ENCODE measurements around the gene NLRP10.
"Not testable (repeated sequence)": the region's sequence is repeated elsewhere in the genome, so short reads cannot be mapped to it uniquely, and the experiment has no call there.

Gene NLRP10

GRCh38 chr11:7965386-7965785, at the start of gene NLRP10:
NLRP10 (minus strand) TSS chr11:7965447; CDS start chr11:7963495, 1,952 bp downstream.
- DNase-seq, result no peak

DNA sequence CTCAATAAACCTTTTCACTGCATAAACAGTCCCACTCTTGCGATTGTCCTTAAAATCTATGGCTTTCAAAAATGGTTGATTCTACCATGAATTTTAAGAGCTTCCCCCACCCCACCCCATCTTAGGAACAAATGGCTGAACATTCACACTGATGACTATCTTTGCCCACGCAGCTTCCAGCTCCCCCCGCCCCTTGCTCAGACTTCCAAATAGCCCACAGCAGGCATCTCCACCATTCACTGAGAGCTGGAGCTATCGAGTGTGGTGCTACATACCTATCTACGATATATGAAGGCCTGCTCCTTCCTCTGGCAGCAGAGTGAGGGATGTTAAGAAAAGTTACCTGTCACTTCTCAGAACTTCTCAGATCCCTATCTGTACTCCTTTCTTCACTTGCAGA, 48.6 kb upstream of the NLRP10 start:
- no peak for DNase-seq

- DNase-seq, result no peak
Observed at GRCh38 chr11:8011981-8012444, 46.8 kb upstream of the NLRP10 start.

DNA sequence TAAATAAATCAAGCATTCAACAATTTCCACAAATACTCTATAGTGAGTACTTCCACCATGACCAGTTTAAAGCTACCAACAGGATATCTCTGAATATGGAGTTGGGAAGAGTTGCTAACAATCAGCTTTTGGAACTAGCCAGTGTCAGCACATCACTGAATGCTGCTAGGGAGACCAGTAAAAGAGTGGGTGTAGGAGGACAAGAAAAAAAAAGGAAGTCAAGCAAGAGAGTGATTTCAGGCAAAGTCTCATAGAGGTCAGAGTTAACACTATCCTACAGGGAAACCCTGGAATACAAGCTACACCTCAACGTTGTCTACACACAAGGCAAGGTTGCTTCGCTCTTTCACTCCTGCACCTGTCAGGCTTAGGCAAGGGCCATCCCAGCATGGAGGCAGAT, 46.1 kb upstream of the NLRP10 start:
- DNase-seq, result no peak

GRCh38 chr11:8009856-8010255, 44.6 kb upstream of the NLRP10 start:
- no peak for DNase-seq

- no peak for DNase-seq
Observed at GRCh38 chr11:8008212-8008611, 43.0 kb upstream of the NLRP10 start.

GRCh38 chr11:8006349-8006977, 41.2 kb upstream of the NLRP10 start:
- DNase-seq, result peak; percentile 54

- no peak for DNase-seq
Observed at GRCh38 chr11:8005556-8005955, 40.3 kb upstream of the NLRP10 start.

DNA sequence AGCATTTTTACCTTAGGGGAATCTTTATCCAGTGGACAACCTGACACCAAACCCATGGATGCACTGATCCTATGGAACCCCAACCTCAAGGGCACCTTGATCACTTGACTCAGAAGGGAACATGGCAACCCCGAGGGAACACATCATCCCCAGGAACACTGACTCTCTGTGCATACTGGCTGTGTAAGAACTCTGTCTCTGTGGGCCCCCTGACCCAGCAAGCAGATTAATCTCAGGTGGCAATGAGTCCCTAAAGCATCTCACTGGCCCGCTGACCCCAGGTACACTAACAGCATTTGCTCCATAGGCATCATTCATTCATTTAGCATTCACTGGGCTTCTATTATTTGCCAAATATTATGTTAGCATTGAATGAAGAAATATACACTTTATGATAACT, 38.8 kb upstream of the NLRP10 start:
- DNase-seq, result no peak

- no peak for DNase-seq
Observed at GRCh38 chr11:8003187-8003586, 37.9 kb upstream of the NLRP10 start.

DNA sequence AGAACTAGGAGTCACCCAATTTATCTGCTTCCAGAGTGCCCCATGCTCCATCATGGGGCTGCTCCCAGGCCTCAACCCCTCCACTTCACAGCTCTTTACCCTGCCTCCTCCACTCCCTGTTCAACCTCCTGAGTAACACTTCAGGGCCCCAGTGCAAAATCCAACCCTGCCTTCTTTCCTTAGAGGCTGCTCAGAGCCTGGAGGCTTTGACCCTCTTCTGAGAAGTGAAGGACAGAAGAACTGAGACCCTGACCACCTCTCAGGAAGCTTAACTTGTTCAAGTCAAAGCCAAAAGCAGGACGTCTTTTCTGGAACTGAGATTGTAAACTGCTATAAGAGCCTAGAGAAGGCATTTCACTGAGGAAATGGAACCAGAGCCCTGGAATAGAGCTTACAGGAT, 37.4 kb upstream of the NLRP10 start:
- DNase-seq, result no peak

GRCh38 chr11:8000390-8000789, 35.1 kb upstream of the NLRP10 start:
- no peak for DNase-seq

- DNase-seq, result no peak
Observed at GRCh38 chr11:7999795-8000194, 34.5 kb upstream of the NLRP10 start.

- no peak for DNase-seq
Observed at GRCh38 chr11:7994581-7995278, 29.5 kb upstream of the NLRP10 start.

DNA sequence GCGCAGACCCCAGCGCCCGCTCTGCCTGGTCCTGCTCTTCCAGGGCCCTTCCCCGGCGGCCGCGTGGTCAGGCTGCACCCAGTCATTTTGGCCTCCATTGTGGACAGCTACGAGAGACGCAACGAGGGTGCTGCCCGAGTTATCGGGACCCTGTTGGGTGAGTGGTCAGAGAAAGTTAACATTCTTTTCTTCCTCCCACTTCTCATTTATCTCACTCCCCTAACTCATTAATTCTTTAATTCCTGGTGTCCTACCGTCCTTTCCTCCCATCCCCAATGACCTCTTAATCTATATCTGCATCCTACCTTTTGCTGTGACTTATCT, 22.3 kb upstream of the NLRP10 start:
- not testable (repeated sequence) for DNase-seq

DNA sequence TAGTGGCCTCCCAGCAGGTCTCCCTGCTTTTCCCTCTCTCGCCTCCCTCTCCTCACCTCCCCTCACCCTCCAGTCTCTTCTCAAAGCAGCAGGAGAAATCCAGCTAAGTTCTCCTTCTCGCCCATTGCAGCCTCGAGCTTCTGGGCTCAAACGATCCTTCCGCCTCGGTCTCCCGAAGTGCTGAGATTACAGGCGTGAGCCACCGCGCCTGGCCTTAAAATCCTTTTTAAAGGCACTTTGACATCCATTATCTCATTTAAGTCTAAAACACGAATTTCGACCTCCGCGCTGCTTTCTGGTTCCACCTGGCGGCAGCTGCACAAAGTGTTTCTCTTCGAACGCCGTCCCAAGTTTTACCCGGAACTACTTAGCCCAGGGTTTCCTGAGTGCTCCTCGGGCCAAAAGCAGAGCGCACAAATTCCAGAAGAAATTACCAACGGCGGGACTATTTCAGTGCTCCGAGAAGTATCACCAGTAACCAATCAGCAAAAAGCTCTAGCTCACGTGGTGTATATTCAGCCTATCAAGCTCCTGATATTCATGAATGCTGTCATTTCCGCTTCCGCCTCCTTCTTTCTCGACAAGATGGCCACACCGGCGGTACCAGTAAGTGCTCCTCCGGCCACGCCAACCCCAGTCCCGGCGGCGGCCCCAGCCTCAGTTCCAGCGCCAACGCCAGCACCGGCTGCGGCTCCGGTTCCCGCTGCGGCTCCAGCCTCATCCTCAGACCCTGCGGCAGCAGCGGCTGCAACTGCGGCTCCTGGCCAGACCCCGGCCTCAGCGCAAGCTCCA, 21.7 kb upstream of the NLRP10 start, which contains the start of gene EIF3F:
TSS of gene EIF3F (plus strand) at position 570 of the 792 bp plus-strand sequence. CDS start at position 586, 16 bp downstream.
- DNase-seq, result peak; percentile 91

- DNase-seq, result no peak
Observed at GRCh38 chr11:7983832-7984590, 18.8 kb upstream of the NLRP10 start.

DNA sequence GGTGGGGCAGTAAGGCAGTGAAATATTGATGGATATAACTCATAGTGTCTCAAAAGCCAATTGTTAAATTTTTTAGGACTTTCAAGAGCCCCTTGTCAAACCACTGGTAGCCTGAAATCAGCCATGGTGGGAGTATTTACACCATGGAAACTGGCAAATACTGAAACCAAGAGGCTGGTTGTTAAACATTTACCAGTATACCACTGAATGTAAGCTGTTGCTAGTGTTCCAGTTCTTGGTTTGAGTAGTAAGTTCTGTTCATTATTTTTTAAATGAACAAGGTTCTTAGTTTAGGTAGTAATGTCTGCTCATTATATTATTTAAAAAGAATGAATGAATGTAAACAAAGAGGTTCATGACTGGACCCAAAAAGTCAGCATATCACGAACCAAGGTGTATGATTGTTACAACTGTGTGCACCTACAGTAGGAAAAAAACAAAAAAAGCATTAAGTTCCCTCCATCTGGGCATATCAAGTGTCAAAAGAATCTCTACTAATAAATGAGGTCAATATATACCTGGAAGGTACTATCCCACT, 17.4 kb upstream of the NLRP10 start:
- no peak for DNase-seq

DNA sequence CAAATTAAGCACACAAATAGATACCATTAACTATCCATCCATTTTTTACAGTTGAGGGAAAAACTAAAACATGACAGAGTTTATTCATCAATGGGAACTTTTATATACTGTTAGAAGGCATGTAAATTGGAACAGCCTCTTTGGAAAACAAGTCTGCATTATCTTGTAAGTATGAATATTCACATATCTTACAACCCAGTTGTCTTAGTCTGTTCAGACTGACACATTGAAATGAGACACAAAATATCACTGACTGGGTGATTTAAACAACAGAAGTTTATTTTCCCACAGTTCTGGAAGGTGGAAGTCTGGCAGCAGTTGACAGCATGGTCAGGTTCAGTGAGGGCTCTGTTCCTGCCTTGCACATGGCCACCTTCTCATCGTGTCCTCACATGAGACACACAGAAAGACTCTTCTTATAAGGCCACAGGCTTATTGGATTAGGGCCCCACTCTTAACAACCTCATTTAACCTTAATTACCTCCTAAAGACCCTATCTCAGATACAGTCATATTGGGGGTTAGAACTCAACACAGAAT, 16.4 kb upstream of the NLRP10 start:
- DNase-seq, result no peak

GRCh38 chr11:7977232-7977917, 12.1 kb upstream of the NLRP10 start:
- no peak for DNase-seq

DNA sequence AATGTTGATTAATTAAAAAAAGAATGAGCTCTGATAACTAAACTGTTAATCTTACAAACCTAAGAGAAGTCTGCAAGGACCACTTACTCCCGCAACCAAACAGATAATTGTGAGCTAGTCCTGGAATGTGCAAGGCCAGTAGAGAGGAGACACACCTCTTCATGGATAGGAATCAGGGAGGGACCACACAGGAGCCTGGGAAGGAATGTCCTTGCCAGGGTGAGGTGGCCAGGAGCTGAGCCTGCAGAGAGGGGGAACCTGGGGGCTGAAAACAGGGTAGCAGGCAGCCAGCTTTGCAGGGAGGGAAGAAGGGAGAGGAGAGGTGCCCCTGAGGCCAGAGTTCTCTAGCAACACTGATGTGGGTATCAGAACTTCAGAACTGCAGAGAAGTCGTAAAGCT, 9.4 kb upstream of the NLRP10 start:
- DNase-seq, result no peak

- no peak for DNase-seq
Observed at GRCh38 chr11:7973011-7973410, 7.8 kb upstream of the NLRP10 start.
